Aorta (tissue), 5 donors: ENCODE measurements around the gene TBX20. TPM values are rescaled to one million over a fixed set of nuclear protein-coding genes. Genes with fewer than 3 reads are reported as not detected.

Source experiments
- ATAC-seq: fragments of 200-7000 bp; cut with Tn5 transposase; one replicate; pipeline ENCODE4 v1.9.1; 2022; ENCODE audit warnings: moderate library complexity; ENCODE audit not compliant: low FRiP score
- DNase-seq, 2 donors: peaks; one replicate each; pipeline ENCODE4 v3.0.0-alpha.2; 2020
- H3K27ac ChIP-seq, 2 donors: one replicate each; pipeline ENCODE4 v1.5.1; 2013; ENCODE audit warnings: low read length in 2 of 2, mild to moderate bottlenecking in 2 of 2, moderate library complexity in 2 of 2, control low read depth in 1 of 2, inconsistent platforms in 1 of 2, low read depth in 1 of 2
- H3K27me3 ChIP-seq, 2 donors: one replicate each; pipeline ENCODE4 v1.6.1; 2013; ENCODE audit warnings: control low read depth in 1 of 2, low read length in 1 of 2, mild to moderate bottlenecking in 1 of 2, moderate library complexity in 1 of 2; ENCODE audit not compliant: insufficient read depth in 2 of 2, control insufficient read depth in 1 of 2
- H3K36me3 ChIP-seq, 2 donors: one replicate each; pipeline ENCODE4 v1.6.1; 2013; ENCODE audit warnings: control low read depth in 1 of 2, low read length in 1 of 2, mild to moderate bottlenecking in 1 of 2; ENCODE audit not compliant: insufficient read depth in 2 of 2, control insufficient read depth in 1 of 2
- H3K4me1 ChIP-seq, 2 donors: one replicate each; pipeline ENCODE4 v1.6.1; 2013; ENCODE audit warnings: low read length in 2 of 2, control low read depth in 1 of 2, mild to moderate bottlenecking in 1 of 2, moderate library complexity in 1 of 2; ENCODE audit not compliant: insufficient read depth in 2 of 2, control insufficient read depth in 1 of 2
- H3K4me3 ChIP-seq, 2 donors: one replicate each; pipeline ENCODE4 v1.5.1; 2013; ENCODE audit warnings: low read length in 2 of 2, control low read depth in 1 of 2, mild to moderate bottlenecking in 1 of 2
- H3K9me3 ChIP-seq: one replicate; pipeline ENCODE4 v1.6.1; 2013; ENCODE audit warnings: mild to moderate bottlenecking, low read length; ENCODE audit not compliant: control insufficient read depth
- WGBS, 2 donors: extraction: QIAGEN DNeasy Blood & Tissue Kit; methylation state at CpG; one replicate each; pipeline ENCODE4 v1.1.7; 2013; 5-methylcytosine and 5-hydroxymethylcytosine counted together
- intact Hi-C, 2 donors: fragments of 100-400 bp; cut with DNase I; formaldehyde crosslinking; loops; one replicate each; pipeline versions ENCODE4 v1.14.2 to v1.15.0; 2022
- polyA plus RNA-seq, 2 donors: library from polyadenylated mRNA; stranded (reverse); fragments of 200-250 nt; gene quantifications; one replicate each; pipeline ENCODE4 v1.2.3, GENCODE V29; 2013
- total RNA-seq, 2 donors: library from RNA; stranded (reverse); fragmentation: NEBNext Ultra II Directional; extraction: Animal tissue kit (Norgen Biotek cat#: 25700); gene quantifications; one replicate each; pipeline ENCODE4 v1.2.1, GENCODE V29; 2021
- donor health status: healthy with polysubstance abuse.
- donor health status: Bipolar disorder and iron deficiency.
- donor health status: DM: no; HTN: no; CAD: no.
- donor health status: DM: no; HTN: no; CAD: no.
- donor health status: DM: yes; HTN: yes; CAD: no.

The TBX20 gene
- total and polyA plus RNA-seq, 4 donors, result 0.36 TPM; not detected in 3

DNA sequence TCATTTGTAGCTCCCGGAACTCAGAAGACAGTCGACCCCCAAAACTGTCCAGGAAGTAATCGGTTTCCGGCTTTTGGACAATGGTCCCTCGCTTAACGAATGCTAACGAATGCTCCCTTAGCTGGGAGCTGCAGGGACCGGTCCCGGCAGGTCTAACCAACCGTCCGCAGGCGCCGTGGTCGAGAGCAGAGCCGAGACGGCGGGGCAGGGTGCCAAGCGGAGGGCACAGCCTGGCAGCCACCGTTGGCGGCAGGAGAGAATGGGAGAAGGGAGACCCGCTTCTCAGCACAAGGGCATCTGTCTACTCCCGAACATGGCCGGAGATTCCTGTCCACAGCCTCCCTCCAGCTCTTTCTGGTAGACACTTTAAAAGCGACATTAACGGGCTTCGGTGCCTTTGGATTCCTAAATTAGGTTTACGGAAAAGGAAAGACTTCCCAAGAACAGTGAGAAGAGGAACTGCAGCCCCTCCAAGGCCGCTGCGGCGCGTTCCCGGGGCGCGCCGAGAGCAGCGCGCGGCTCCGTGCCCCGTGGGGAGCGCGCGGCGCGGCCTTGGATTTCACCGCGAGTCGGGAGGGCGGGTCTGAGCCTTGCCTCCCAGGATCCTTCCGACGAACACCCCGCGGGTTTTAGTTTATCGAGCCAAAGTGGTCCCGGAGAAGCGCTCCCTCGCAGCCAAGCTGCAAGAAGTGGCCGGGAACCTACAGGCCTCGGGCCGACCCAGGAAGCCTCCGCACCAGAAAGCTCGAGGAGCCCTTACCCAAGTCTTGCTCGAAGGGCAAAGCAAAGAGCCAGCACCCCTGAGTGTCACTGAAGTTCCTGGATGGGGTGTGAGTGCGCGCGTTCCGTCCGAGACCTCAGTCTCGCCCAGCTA, 3.6 kb upstream of the TBX20 start:
- intact Hi-C loops, result no loop called here

DNA sequence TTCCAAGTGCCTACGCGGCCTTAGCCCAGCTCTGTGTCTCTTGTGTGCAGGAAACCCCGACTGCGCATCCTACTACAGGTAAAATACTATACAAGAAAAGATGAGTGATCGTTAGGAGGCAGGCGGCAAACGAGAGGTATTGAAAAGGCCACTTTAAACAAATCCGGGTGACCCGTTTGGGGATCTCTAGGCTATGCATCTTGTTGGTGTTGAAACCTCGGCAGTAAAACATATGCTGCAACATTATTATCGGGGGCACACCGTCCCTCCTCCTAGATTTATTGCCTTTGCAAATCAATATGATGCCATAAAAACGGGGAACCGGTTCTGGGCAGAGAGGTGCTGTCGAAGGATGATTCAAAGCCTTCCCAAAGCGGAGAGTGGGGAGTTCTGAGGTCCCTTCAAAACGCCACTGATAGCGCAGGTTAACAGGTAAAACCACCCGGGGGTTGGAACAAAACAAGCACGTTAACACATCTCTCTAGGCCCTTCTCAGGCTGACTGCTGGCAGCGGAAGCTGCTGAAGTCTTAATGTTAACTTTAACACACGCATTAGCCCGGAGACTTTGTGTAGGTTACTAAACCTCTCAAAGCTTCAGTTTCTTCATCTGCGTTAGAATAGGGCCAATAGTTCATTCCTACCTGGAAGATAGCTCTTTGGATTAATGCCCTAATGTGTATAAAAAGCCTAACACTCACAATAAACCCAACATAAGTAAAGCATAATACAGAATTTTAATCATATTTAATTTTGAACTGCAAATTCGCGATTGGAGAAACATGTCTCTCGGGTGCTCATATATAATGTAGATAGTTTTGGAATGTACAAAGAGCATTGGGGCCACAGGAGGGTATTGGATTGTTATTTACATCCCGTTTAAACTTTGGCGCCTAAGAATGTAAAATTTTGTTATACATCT, 2.6 kb upstream of the TBX20 start:
- no peak for ATAC-seq
- Histone ChIP-seq H3K9me3 (peaks cover 7% of the 10 kb centered on the region), H3K4me1 (no peaks in the 10 kb centered on the region), H3K36me3 (no peaks in the 10 kb centered on the region), H3K27me3 (no peaks in the 10 kb centered on the region), H3K27ac (no peak overlapping the region), H3K4me3 (no peak overlapping the region)
- intact Hi-C loops, result no loop called here
- DNase-seq, result no peak
- WGBS, 2 donors, result 32 to 43% methylated on average over 29 of the region's 29 CpGs

More for the DNA sequence above, 3.6 kb upstream of the TBX20 start:
- H3K27me3 ChIP-seq, result no peaks in the 10 kb centered on the region
- peak in 1 of 2 donors; percentile 74 for DNase-seq
- ATAC-seq, result no peak
- no peak overlapping the region for H3K4me3 ChIP-seq
- H3K27ac ChIP-seq, result no peak overlapping the region
- no peaks in the 10 kb centered on the region for H3K4me1 ChIP-seq
- no peaks in the 10 kb centered on the region for H3K36me3 ChIP-seq
- WGBS, 2 donors, result 5 to 7% methylated on average over 69 of the region's 69 CpGs
- H3K9me3 ChIP-seq, result peaks cover 7% of the 10 kb centered on the region

DNA sequence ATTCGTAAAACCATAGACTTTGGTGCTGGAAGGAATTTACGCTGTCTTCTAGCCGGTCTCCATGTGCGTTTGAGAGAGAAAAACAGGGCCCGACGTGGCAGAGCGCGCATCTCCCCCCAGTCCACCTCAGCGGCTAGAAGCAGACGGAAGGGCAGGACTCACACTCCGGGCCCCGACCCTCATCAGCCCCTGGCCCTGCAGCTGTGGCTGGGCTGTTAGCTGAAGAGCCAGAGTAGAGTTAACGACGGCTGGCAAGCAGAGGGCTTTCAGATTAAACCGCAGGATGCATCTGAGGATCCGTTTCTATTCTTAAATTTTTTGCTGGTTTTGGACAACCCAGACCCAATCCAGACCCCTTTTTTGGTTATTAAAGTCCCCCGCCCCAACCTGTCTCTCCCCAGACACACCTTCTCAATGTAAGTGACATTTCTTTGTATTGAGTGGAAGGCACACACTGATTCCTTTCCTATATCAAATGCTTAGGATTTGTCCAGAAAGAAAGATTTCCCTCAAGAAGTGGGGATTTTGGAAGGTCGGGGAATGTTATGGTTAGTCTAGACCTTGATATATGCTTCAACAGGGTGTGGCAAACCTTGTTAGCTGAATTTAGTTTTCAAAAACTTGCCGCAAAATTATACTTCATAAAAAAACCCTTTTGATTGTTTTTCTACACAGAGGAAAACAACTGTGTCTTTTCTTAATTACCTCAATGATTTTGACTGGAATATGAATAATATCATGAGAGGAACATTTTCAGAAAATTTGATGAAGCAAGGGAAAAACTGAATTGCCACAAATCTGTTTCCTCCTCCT, 1.7 kb upstream of the TBX20 start:
- Histone ChIP-seq H3K36me3 (no peaks in the 10 kb centered on the region), H3K4me3 (no peak overlapping the region)
- intact Hi-C loops, result no loop called here

DNA sequence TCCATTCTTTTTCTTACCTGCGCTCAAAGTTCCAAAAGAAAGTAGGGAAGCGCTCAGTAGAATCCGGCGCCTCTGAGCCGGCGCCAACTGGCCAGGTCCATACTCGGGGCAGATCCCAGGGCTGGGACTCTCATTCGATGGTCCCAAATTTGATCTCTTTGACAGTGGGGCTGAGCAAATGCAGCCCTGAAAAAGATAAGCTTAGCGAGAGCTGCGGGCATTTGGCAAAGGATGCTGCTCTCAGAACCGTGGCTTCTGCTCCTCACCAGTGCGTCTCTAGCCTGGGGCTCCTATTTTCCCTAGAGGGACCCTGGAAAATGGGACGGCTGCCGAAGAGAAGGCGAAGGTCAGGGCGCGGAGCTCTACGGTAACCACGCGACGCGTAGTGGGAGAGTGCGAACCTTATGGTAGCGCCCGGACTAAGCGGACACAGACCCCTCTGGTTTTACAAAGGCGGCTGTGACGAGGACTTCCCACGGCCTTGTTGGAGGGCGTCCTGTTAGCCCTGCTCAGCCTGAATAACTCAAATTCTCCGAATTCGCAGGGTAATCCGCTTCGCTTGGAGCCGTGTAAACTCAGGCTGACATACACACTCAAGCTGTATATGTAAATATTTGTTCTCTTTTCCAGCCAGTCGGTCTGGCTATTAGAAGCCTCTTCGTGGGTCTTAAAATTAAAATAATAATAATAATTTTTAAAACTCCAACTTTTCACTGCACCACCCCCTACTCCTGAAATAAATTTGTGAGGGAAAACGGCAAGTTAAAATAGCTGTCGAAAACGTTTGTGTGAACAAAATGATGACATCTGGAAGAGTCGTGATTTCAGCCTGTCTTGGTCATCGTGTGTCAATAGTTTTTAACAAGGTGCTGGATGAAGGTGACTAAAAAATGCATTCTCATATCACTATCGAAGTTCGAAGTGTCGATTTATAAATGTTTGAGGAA, 869 bp upstream of the TBX20 start:
- DNase-seq (no peak), ATAC-seq (no peak)
- WGBS, 2 donors, result 15 to 30% methylated on average over 45 of the region's 45 CpGs
- intact Hi-C loops, result no loop called here
- H3K4me3 ChIP-seq, result peak overlapping the region in 1 of 2 donors; percentile 21
- H3K27me3 ChIP-seq, result no peaks in the 10 kb centered on the region
- H3K36me3 ChIP-seq, result no peaks in the 10 kb centered on the region
- no peaks in the 10 kb centered on the region for H3K4me1 ChIP-seq
- peaks cover 7% of the 10 kb centered on the region for H3K9me3 ChIP-seq
- H3K27ac ChIP-seq, result no peak overlapping the region

More for the DNA sequence above, 1.7 kb upstream of the TBX20 start:
- ATAC-seq, result no peak
- no peaks in the 10 kb centered on the region for H3K4me1 ChIP-seq
- H3K27ac ChIP-seq, result no peak overlapping the region
- WGBS, 2 donors, result 21 to 38% methylated on average over 19 of the region's 19 CpGs
- H3K27me3 ChIP-seq, result no peaks in the 10 kb centered on the region
- peaks cover 7% of the 10 kb centered on the region for H3K9me3 ChIP-seq
- no peak for DNase-seq

DNA sequence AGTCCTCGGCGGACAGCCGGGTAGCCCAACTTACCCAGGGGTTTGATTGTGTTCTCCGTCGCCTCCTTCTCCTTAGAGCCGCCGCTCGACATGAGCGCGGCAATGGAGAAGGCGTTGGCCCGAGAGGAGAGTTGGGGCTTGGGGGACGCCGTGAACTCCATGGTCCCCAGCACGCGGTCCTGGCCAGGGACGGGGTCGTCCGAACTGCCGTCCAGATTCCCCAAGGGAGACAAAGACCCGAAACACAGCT, 515 bp downstream of the TBX20 start:
- Histone ChIP-seq H3K4me1 (no peaks in the 10 kb centered on the region), H3K27me3 (no peaks in the 10 kb centered on the region), H3K27ac (no peak overlapping the region), H3K36me3 (no peaks in the 10 kb centered on the region), H3K4me3 (peak overlapping the region in 1 of 2 donors; percentile 16), H3K9me3 (peaks cover 7% of the 10 kb centered on the region)
- ATAC-seq (no peak), DNase-seq (no peak)
- 4 to 5% methylated on average over 21 of the region's 21 CpGs for WGBS, 2 donors
- intact Hi-C loops, result no loop called here

DNA sequence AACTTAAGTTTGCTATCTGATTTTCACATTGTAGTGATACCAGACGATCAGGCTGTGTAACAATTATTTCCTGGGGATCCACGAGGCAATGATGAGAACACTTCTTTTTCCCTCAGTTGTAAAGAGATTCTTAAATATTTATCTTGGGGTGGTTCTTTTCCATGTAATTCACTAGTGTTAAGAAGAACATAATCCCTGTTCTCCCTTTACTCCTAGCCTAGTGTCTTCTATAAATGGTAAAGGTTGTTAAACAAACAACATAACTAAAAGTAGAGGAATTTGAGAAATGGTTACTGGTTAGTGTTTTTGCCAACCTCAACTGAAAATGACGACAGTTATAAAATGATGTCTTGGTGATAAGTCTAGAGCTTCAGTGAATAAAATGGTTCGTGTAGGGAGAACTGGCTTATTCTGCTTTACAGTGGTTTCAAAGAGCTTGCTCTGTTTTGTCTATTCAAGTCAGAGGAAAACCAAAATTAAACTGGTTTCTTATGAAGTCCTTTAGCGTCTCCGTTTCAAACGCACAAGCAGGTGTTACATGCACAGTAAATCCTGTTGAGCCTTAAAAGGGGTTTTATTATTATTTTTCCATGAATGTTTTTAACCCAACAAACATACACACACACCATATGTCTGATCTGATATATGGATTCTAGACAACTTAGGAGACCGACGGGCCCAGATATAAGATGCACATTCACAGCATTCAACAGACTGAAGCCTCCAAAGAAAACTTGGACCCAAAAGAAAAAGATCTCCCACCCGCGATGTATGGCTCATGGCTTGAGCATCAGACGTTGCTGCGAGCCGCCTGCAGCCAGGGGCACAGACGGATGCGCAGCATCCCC, 1.1 kb downstream of the TBX20 start:
- H3K9me3 ChIP-seq, result peaks cover 7% of the 10 kb centered on the region
- DNase-seq, result no peak
- ATAC-seq, result no peak
- H3K4me3 ChIP-seq, result peak overlapping the region in 1 of 2 donors; percentile 16
- no peak overlapping the region for H3K27ac ChIP-seq
- no peaks in the 10 kb centered on the region for H3K36me3 ChIP-seq
- H3K27me3 ChIP-seq, result no peaks in the 10 kb centered on the region
- H3K4me1 ChIP-seq, result no peaks in the 10 kb centered on the region
- WGBS, 2 donors, result 12% methylated on average over 16 of the region's 16 CpGs
- intact Hi-C loops, result no loop called here

DNA sequence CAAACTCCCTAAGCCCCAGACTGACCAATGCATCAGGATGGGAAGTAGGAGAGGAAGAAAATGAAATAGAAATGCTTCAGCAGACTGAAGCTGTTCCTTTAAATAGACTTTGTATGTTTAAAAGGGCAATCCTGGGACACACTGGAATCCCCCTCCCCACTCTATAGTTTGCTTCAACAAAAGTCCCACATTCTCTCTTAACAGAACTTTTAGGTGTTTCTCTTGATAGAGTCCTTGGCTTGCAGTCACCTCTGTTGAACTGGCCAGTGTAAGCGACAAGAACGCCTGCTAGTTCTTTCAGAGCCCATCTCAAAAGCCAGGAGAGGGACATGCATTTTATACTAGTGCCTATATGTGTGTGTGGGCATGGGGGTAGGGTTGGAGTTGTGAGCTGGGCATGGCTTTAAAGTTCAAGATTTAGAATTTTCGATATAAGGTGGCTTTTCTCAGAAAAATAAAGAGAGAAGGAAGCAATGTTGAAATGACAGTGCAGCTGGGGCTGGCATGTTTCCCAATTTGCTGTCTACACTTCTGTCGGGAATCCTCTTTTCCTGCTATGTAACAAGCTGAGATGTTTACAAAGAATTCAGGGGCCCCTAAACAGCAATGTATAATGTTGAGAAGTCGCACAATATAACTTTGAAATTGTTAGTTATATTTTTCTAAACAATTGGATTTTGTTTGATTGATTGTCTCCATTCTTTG, 2.1 kb downstream of the TBX20 start:
- no peaks in the 10 kb centered on the region for H3K27me3 ChIP-seq

More for the DNA sequence above, 2.1 kb downstream of the TBX20 start:
- no peak for DNase-seq
- Histone ChIP-seq H3K36me3 (no peaks in the 10 kb centered on the region), H3K4me3 (no peak overlapping the region), H3K27ac (no peak overlapping the region), H3K4me1 (no peaks in the 10 kb centered on the region), H3K9me3 (peaks cover 5% of the 10 kb centered on the region)
- WGBS, 2 donors, result 41% methylated on average over 5 of the region's 5 CpGs
- intact Hi-C loops, result no loop called here
- ATAC-seq, result no peak
